ENCODE results near the gene MUCL3.

The MUCL3 gene

DNA sequence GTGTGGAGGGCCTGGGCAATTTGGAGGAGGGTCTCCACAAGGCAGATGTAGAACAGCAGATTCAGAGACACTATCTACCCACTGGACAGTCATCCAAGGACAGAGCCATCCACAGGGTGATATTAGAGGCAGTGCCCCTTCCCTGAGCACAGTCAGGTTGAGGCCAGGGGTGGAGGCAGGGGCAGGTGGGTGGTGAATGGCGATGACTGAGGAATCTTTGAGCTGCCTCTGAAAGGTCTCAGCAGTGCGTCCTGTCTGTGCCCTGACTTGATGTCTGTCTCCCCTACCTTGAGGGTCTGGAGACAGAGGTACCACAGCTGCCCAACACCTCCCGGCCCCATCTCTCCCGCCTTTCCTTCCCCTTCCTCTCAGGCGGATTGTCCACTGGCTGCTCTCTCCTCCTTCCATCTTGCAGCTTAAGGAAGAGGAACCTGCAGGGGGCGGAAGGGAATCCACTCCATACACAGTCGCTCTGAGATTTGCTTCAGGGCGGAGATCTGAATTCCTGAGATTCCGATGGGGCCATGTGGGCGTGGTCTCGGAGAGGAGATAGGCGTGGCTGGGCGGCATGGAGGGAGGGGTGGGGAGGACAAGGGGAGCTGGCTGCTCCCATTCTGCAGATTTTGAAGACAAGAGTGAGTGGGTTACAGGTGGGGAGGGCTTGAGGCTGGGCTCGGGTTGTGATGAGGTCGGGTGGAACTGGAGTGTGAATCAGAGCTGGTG lies 1.7 kb downstream of the MUCL3 start:
- peak; percentile 78 for TF ChIP-seq CTCF (conservative IDR thresholded peaks at IDR 0.05; ENCODE audit: low read length)
- peak; percentile 85 for DNase-seq (ENCODE audit: low read depth)
- no peak overlapping the region for H3K4me3 ChIP-seq (ENCODE audit: low read length)

DNA sequence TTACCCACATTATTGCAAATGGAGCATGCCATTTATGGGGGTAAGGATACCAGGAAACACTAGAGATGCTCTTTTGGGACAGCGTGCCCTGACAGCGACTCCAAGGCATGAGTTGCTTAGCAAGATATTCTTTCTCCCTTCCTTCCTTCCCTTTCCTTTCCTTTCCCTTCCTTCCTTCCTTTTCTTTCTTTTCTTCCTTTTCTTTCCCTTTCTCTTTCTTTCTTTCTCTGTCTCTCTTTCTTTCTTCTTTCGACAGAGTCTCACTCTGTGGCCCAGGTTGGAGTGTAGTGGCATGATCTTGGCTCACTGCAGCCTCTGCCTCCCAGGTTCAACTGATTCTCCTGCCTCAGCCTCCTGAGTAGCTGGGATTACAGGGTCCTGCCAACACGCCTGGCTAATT lies 3.3 kb downstream of the MUCL3 start:
- DNase-seq (ENCODE audit: low read depth): no peak
- H3K4me3 ChIP-seq (ENCODE audit: low read length): no peak overlapping the region
- no peak for TF ChIP-seq CTCF (conservative IDR thresholded peaks at IDR 0.05; ENCODE audit: low read length)

DNA sequence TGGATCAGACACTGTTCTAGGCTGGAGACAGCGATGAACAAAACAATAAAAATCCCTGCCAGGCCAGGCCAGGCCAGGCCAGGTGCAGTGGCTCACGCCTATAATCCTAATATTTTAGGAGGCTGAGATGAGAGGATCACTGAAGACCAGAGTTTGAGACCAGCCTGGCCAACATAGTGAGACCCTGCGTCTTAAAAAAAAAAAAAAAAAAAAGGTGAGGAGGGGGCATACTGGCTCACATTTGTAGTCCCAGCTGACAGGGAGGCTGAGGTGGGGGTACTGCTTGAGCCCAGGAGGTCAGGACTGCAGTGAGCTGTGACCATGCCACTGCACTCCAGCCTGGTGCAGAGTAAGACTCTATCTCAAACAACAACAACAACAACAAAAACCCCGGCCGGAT lies 4.5 kb downstream of the MUCL3 start:
- no peak for TF ChIP-seq CTCF (conservative IDR thresholded peaks at IDR 0.05; ENCODE audit: low read length)
- H3K4me3 ChIP-seq (ENCODE audit: low read length): no peak overlapping the region
- no peak for DNase-seq (ENCODE audit: low read depth)

DNA sequence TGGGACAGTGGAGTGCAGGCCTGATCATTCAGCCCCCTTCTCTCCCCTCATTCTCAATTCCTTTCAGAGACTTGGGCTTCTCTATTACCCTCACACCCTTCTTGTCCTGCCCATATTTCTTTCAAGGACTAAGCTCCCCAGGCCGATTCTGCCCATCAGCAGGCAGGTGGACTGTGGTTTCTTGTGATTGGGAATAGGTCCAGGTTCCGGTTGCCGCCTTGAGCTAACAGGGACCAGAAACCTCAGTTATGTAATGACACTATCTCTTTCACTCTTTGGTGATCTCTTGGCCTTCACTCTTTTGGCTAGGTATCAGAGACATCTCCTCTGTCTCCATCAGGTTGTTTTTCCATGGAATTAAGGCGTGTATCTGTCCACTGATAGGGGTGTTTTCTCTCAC lies 6.5 kb downstream of the MUCL3 start:
- DNase-seq (ENCODE audit: low read depth): no peak
- H3K4me3 ChIP-seq (ENCODE audit: low read length): no peak overlapping the region
- no peak for TF ChIP-seq CTCF (conservative IDR thresholded peaks at IDR 0.05; ENCODE audit: low read length)

DNA sequence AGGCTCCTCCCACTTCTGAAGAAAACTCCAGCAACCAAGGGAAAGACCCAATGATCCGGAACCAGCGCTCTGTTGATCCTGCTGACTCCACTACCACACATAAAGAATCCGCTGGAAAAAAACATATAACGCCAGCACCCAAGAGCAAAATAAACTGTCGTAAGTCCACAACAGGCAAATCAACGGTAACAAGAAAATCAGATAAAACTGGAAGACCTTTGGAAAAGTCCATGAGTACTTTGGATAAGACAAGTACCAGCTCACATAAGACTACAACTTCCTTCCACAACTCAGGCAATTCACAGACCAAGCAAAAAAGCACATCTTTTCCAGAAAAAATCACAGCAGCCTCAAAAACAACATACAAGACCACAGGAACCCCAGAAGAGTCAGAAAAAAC lies 8.0 kb downstream of the MUCL3 start:
- TF ChIP-seq CTCF (conservative IDR thresholded peaks at IDR 0.05; ENCODE audit: low read length): no peak
- no peak for DNase-seq (ENCODE audit: low read depth)
- no peak overlapping the region for H3K4me3 ChIP-seq (ENCODE audit: low read length)

GRCh38 chr6:30951907-30952469 lies 11.2 kb downstream of the MUCL3 start:
- no peak for DNase-seq (ENCODE audit: low read depth)
- TF ChIP-seq CTCF (conservative IDR thresholded peaks at IDR 0.05; ENCODE audit: low read length): no peak
- no peak overlapping the region for H3K4me3 ChIP-seq (ENCODE audit: low read length)
